ENCODE results near the gene AHR.

GRCh38 chr7:17300012-17300411 lies 1.6 kb downstream of the AHR start:
- no peak for TF ChIP-seq CTCF (IDR thresholded peaks at IDR 0.05; ENCODE audit: low read depth, low read length, poor library complexity, severe bottlenecking)
- TF ChIP-seq EZH2phosphoT487 (IDR thresholded peaks at IDR 0.05; ENCODE audit: borderline replicate concordance, low read length), result no peak
